Activated CD8-positive, alpha-beta T cell treated with anti-CD3 and anti-CD28 coated beads for 36 hours (primary cell): ENCODE data around the gene TWNK. TPM values are rescaled to one million over a fixed set of nuclear protein-coding genes. Genes with fewer than 3 reads are reported as not detected.
A peak's percentile ranks its signal among the peaks of the same experiment; 100 is the strongest.

Experiments
- ATAC-seq: fragments of 200-7000 bp; cut with Tn5 transposase; one replicate; pipeline ENCODE4 v1.10.0; 2021; ENCODE audit warnings: mild to moderate bottlenecking, moderate library complexity
- CTCF ChIA-PET: fragments of 350-600 bp; sonication (Branson Sonifier 250); formaldehyde crosslinking; loops from one replicate; lab custom pipeline; 2021; ENCODE audit warnings: antibody characterized with exemption; lab: Charles Lee
- POLR2A ChIA-PET: fragments of 350-600 bp; sonication (Branson Sonifier 250); formaldehyde crosslinking; loops from one replicate; lab custom pipeline; 2021; ENCODE audit warnings: antibody characterized with exemption; lab: Charles Lee
- DNase-seq: peaks from one replicate; pipeline ENCODE4 v3.0.0-alpha.2; 2020
- H3K27ac Mint-ChIP-seq: one replicate; pipeline ENCODE4 v1.8.0; 2021; ENCODE audit warnings: mild to moderate bottlenecking, mixed read lengths
- H3K27me3 Mint-ChIP-seq: one replicate; pipeline ENCODE4 v1.8.0; 2021; ENCODE audit warnings: mixed read lengths
- H3K36me3 Mint-ChIP-seq: one replicate; pipeline ENCODE4 v1.8.0; 2021; ENCODE audit warnings: low read depth, mixed read lengths
- H3K4me1 Mint-ChIP-seq: one replicate; pipeline ENCODE4 v1.8.0; 2021; ENCODE audit warnings: low read depth, mixed read lengths
- H3K4me3 Mint-ChIP-seq: one replicate; pipeline ENCODE4 v1.8.0; 2021; ENCODE audit warnings: mild to moderate bottlenecking, moderate library complexity, mixed read lengths
- H3K9me3 Mint-ChIP-seq: one replicate; pipeline ENCODE4 v1.8.0; 2021; ENCODE audit warnings: mixed read lengths
- CTCF ChIP-seq: fragments of 200-600 bp; IDR thresholded peaks from one replicate; pipeline ENCODE4 v1.8.0; 2022; ENCODE audit warnings: antibody characterized with exemption, mild to moderate bottlenecking
- intact Hi-C: fragments of 100-400 bp; cut with micrococcal nuclease; formaldehyde crosslinking; loops from one replicate; pipeline ENCODE4 v1.10.0; 2022
- total RNA-seq, 2 experiments: library from RNA; stranded (reverse); gene quantifications; one replicate each; pipeline ENCODE4 v1.2.3, GENCODE V29; 2021

Gene TWNK
- total RNA-seq, 2 experiments from 2014 or later, result 18.0 to 19.0 TPM

GRCh38 chr10:101008823-101009423, 21.6 kb downstream of the TWNK start:
- ATAC-seq, result no peak
- CTCF ChIA-PET, result interaction anchor here (1.0 to 1.6 kb wide), 3 partner anchors 9 to 11 kb away, joined by 4 read pairs; partner anchors contain the start of gene LZTS2
- Mint-ChIP-seq H3K4me1 (peaks cover 11% of the 10 kb centered on the region), H3K27ac (no peak overlapping the region), H3K36me3 (no peaks in the 10 kb centered on the region), H3K9me3 (no peaks in the 10 kb centered on the region), H3K4me3 (no peak overlapping the region), H3K27me3 (no peaks in the 10 kb centered on the region)
- intact Hi-C loops, result no loop called here
- POLR2A ChIA-PET, result no interaction called here
- no peak for TF ChIP-seq CTCF
- DNase-seq, result no peak

GRCh38 chr10:101010329-101010728, 23.0 kb downstream of the TWNK start:
- peaks cover 5% of the 10 kb centered on the region for H3K27me3 Mint-ChIP-seq
- H3K9me3 Mint-ChIP-seq, result no peaks in the 10 kb centered on the region
- ChIA-PET POLR2A (no interaction called here), CTCF (interaction anchor here (2.2 to 2.8 kb wide), 2 partner anchors 11 to 13 kb away, joined by 9 to 15 read pairs; partner anchors contain the start of gene LZTS2)
- no peaks in the 10 kb centered on the region for H3K36me3 Mint-ChIP-seq
- no peak overlapping the region for H3K27ac Mint-ChIP-seq
- H3K4me3 Mint-ChIP-seq, result no peak overlapping the region
- intact Hi-C loops, result no loop called here
- ATAC-seq (no peak), DNase-seq (no peak)
- no peak for TF ChIP-seq CTCF
- H3K4me1 Mint-ChIP-seq, result peaks cover 23% of the 10 kb centered on the region

GRCh38 chr10:101011517-101012423, 24.4 kb downstream of the TWNK start:
- no peak for DNase-seq
- H3K9me3 Mint-ChIP-seq, result no peaks in the 10 kb centered on the region

GRCh38 chr10:101012525-101013364, 25.4 kb downstream of the TWNK start:
- H3K36me3 Mint-ChIP-seq, result no peaks in the 10 kb centered on the region
- DNase-seq, result peak; percentile 92
- ChIA-PET POLR2A (interaction anchor here (1.2 kb wide), 1 partner anchor 22 kb away, joined by 4 read pairs; no protein-coding TSS in a partner anchor), CTCF (interaction anchor here (1.2 to 2.8 kb wide), 4 partner anchors 10 to 30 kb away, joined by 4 to 15 read pairs (median 6); partner anchors contain the start of gene LZTS2)
- peaks cover 24% of the 10 kb centered on the region for H3K4me1 Mint-ChIP-seq
- no peak overlapping the region for H3K27ac Mint-ChIP-seq
- TF ChIP-seq CTCF, result peak; percentile 97
- peaks cover 19% of the 10 kb centered on the region for H3K27me3 Mint-ChIP-seq
- no peak overlapping the region for H3K4me3 Mint-ChIP-seq
- H3K9me3 Mint-ChIP-seq, result no peaks in the 10 kb centered on the region
- peak; percentile 90 for ATAC-seq
- intact Hi-C loops, result no loop called here

More at GRCh38 chr10:101011517-101012423, 24.4 kb downstream of the TWNK start:
- Mint-ChIP-seq H3K4me1 (peaks cover 24% of the 10 kb centered on the region), H3K27me3 (peaks cover 15% of the 10 kb centered on the region), H3K4me3 (no peak overlapping the region), H3K36me3 (no peaks in the 10 kb centered on the region), H3K27ac (no peak overlapping the region)
- intact Hi-C loops, result no loop called here
- TF ChIP-seq CTCF, result no peak
- ATAC-seq, result no peak
- CTCF ChIA-PET, result interaction anchor here (1.0 to 2.8 kb wide), 6 partner anchors 9 to 31 kb away, joined by 3 to 15 read pairs (median 4); partner anchors contain the start of gene LZTS2
- POLR2A ChIA-PET, result interaction anchor here (1.2 kb wide), 1 partner anchor 23 kb away, joined by 4 read pairs; no protein-coding TSS in a partner anchor
